ENCODE measurements around the gene PPP1R3C.

DNA sequence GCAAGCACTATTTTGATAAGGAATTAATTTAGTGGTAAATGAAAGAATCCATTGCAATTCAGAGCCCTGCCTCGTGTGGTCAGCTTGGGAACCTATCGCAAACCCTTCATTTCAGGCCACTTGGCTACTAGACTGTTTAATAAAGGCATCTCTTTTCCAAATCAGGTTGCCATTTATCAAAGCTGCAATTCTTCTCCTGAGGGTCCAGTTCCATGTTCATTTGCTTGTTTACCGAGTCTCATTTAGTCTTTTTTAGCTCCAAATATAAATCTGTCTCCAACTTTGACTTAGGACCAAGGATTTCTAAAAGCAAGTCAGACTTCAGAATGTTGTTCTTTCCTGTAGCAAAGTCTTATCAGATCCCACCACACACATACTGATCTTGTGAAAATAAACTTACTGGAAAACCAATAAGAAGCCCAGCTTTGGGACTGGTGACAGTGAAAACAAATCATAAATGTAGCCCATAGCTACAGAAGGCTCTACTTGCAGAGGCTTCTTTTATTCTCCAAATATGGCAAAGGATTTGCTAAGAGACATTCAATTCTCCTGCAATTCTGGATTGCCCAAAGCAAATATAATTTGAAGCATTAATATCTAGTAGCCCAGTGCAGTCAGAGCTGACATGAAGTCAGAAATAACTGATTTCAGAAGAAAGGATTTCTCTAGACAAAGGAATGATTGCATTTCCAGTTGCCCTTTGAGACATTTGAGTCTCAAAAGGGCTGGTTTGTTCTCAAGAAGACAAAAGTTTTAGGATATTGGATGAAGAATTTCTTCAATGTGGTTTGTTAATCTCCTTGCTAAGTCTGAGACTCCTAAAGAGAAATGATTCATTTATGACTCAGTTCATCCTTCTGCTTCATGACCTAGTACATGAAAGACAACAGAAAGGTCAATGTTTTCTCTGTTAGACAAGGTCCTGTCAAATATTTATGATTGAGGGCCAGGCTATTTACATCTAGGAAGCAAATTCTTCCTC, 28.0 kb downstream of the PPP1R3C start:
- TF ChIP-seq ZNF274 (IDR thresholded peaks at IDR 0.05; ENCODE audit: low read depth, low read length), result no peak
- no peak for TF ChIP-seq YY1 (IDR thresholded peaks at IDR 0.05; ENCODE audit: insufficient read depth, insufficient read length)
- no peak for TF ChIP-seq SUZ12 (IDR thresholded peaks at IDR 0.05; ENCODE audit: extremely low read depth, insufficient read depth, insufficient read length)
